Brain microvascular endothelial cell (primary cell): ENCODE measurements around the gene INO80.

ENCODE experiments used
- DNase-seq: peaks from one replicate; pipeline ENCODE4 v3.0.0-alpha.2; 2020
- H3K27ac ChIP-seq: fragments of 250-450 bp; sonication (Bioruptor Pico); 2 replicates; pipeline ENCODE4 v1.5.1; 2020; ENCODE audit warnings: mild to moderate bottlenecking, moderate library complexity
- H3K27me3 ChIP-seq: fragments of 250-450 bp; sonication (Bioruptor Pico); replicated peaks from 2 replicates; pipeline ENCODE4 v1.5.1; 2020; ENCODE audit warnings: mild to moderate bottlenecking
- H3K36me3 ChIP-seq: fragments of 250-450 bp; sonication (Bioruptor Pico); replicated peaks from 2 replicates; pipeline ENCODE4 v1.5.1; 2020; ENCODE audit warnings: mild to moderate bottlenecking
- H3K4me3 ChIP-seq: 2 replicates; pipeline ENCODE4 v1.5.1; 2011; ENCODE audit warnings: low read depth, mild to moderate bottlenecking, control low read depth, low read length, moderate library complexity
- in situ Hi-C: cut with HindIII; loops from 2 replicates; pipeline ENCODE4 v1.10.0; 2017; ENCODE audit warnings: low sequenced_read_pairs, low pct_ligation_motif_present
- TF ChIP-seq, protein P1 (sequence below): IDR thresholded peaks from 2 replicates; pipeline ENCODE4 v1.5.1; 2011; ENCODE audit warnings: low read depth, mild to moderate bottlenecking, moderate library complexity, low read length, control low read depth, inconsistent platforms; ENCODE audit errors: missing control alignments

INO80 gene

DNA sequence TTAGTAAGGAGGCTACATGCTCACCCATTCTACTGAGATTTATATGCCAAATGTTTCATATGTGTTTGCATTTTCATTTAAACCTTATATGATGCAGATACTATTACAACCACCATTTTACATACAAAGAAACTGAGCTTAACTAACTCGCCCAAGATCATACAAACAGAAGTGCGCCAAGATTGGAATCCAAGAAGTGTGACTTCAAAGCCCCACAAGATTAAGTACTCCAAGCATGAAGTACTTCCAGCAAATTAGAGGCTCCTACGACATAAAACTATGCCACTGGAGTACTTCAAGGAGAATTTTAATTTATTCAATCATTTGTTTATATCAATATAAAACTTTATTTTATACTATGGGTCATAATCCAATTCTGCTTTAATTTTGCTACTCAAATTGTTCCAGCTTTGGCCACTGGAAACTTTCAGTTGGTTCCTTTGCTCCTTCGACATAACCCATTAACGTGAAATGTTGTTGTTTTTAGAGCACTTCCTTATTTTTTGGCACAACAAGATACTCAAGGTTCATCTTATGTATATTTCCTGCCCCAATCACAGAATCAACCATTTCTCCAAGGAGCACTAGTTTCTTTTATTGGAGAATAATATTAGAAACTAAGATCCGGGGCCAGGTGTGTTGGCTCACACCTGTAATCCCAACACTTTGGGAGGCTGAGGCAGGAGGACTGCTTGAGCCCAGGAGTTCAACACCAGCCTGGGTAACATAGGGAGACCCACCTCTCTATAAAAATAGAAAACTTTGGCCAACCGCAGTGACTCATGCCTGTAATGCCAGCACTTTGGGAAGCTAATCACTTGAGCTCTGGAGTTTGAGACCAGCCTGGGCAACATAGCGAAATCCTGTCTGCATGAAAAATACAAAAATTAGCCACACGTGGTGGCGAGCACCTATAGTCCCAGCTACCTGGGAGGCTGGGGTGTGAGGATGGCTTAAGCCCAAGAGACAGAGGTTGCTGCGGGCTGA is 10.4 kb downstream of the INO80 start:
- Histone ChIP-seq H3K4me3 (no peak overlapping the region), H3K27ac (no peak overlapping the region), H3K27me3 (no peaks in the 10 kb centered on the region), H3K36me3 (peaks cover 4% of the 10 kb centered on the region)
- DNase-seq, result no peak
- in situ Hi-C loops, result no loop called here
- TF ChIP-seq, protein P1, sequence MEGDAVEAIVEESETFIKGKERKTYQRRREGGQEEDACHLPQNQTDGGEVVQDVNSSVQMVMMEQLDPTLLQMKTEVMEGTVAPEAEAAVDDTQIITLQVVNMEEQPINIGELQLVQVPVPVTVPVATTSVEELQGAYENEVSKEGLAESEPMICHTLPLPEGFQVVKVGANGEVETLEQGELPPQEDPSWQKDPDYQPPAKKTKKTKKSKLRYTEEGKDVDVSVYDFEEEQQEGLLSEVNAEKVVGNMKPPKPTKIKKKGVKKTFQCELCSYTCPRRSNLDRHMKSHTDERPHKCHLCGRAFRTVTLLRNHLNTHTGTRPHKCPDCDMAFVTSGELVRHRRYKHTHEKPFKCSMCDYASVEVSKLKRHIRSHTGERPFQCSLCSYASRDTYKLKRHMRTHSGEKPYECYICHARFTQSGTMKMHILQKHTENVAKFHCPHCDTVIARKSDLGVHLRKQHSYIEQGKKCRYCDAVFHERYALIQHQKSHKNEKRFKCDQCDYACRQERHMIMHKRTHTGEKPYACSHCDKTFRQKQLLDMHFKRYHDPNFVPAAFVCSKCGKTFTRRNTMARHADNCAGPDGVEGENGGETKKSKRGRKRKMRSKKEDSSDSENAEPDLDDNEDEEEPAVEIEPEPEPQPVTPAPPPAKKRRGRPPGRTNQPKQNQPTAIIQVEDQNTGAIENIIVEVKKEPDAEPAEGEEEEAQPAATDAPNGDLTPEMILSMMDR, result no peak

DNA sequence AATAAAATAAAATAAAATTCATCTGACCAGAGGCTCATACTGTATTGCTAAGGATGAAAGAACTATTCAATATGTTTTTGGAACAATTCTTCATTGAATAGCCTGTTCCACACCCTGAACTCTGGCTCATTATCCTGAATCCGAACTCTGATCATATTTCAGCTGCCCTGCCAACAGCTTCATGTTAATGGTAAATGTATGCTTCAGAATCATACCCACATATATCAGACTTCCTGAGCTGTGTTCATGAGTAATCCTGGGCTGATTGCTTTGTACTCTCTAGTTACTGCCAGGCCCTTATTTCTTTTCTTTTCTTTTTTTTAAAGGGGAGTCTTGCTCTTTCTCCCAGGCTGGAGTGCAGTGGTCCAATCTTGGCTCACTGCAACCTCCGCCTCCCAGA is 11.8 kb downstream of the INO80 start:
- H3K4me3 ChIP-seq, result no peak overlapping the region
- no peaks in the 10 kb centered on the region for H3K27me3 ChIP-seq
- DNase-seq, result peak; percentile 67
- in situ Hi-C loops, result no loop called here
- TF ChIP-seq, protein P1, result no peak
- peaks cover 2% of the 10 kb centered on the region for H3K36me3 ChIP-seq
- no peak overlapping the region for H3K27ac ChIP-seq

DNA sequence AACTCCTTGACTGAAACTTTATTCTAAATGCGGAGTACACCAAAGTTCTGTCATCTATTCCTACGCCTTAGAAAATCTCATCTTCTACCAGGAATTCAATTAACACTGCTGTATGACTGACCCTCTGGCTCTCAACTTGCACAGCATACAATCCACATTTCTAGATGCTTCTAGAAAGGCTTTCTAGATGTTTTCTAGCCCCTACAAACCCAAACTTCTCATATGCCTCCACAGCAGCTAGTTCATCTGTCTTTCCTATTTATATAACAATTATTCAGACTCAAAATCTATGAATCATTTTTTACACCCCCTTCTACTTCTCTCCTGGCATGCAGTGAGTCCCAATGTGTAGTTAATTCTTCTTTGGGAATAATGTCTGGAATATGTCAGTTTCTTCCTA is 13.2 kb downstream of the INO80 start:
- TF ChIP-seq, protein P1, result no peak
- Histone ChIP-seq H3K4me3 (no peak overlapping the region), H3K27ac (no peak overlapping the region), H3K36me3 (no peaks in the 10 kb centered on the region), H3K27me3 (no peaks in the 10 kb centered on the region)
- no peak for DNase-seq
- in situ Hi-C loops, result no loop called here

DNA sequence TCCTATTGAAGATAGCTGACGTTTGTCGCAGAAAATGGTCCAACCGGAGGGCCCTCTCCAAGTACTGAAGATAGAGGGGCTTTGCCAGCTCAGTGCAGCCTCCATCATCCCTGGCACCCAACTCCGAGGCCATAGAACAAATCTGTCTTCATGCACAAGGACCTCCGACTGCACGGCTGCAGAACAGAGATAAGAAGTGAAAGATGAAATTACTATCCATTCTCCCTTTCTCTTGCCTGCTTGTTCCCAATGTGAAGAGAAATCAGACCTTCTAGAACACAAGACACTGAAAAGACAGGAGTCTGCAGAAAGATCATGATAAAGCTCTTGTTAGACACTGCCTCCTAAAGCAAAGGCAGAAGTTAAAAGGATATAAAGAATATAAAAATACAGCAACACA is 19.9 kb downstream of the INO80 start:
- Histone ChIP-seq H3K27me3 (no peaks in the 10 kb centered on the region), H3K27ac (no peak overlapping the region), H3K36me3 (peaks cover 27% of the 10 kb centered on the region), H3K4me3 (no peak overlapping the region)
- in situ Hi-C loops, result no loop called here
- TF ChIP-seq, protein P1, result no peak
- DNase-seq, result no peak

DNA sequence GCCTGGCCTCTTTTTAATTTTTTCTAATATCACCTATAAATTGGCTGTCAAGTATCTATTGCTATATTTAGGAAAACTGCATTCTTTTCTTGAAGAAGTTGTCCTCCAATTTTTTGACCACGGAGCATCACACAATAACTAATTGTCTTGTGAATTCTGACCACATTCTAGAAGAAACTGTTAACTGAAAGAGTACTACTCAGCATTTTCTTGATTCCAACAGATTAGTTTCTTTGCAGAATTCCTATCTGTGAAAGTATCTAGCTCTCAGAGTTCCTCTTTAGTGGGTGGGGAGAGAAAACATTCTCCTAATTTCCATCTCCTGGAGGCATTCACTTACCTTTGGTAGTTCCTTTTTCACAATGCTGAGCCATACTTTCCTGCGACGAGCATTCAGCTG is 31.1 kb downstream of the INO80 start:
- no peak overlapping the region for H3K4me3 ChIP-seq
- peaks cover 56% of the 10 kb centered on the region for H3K36me3 ChIP-seq
- in situ Hi-C loops, result no loop called here
- TF ChIP-seq, protein P1, result no peak
- no peak for DNase-seq
- H3K27ac ChIP-seq, result no peak overlapping the region
- H3K27me3 ChIP-seq, result no peaks in the 10 kb centered on the region
